ENCODE measurements around the gene DGCR6L. TPM values are rescaled to one million over a fixed set of nuclear protein-coding genes. Genes with fewer than 3 reads are reported as not detected.
"Not testable (repeated sequence)": the region's sequence is repeated elsewhere in the genome, so short reads cannot be mapped to it uniquely, and the experiment has no call there.

Gene DGCR6L
- total RNA-seq, 1 experiment from 2014 or later = 68.5 TPM

- peak overlapping the region; percentile 71; the same call in 1 of the 2 replicates for H3K27ac Mint-ChIP-seq
- not testable (repeated sequence) for DNase-seq (ENCODE audit: low spot score); ATAC-seq
These were observed 44.7 kb upstream of the DGCR6L start for GRCh38 chr22:20364335-20365260.

GRCh38 chr22:20362403-20362802 is 42.5 kb upstream of the DGCR6L start:
- H3K27me3 Mint-ChIP-seq (ENCODE audit: low read depth); DNase-seq (ENCODE audit: low spot score); H3K4me3 Mint-ChIP-seq; POLR2A ChIA-PET; H3K36me3 Mint-ChIP-seq; ATAC-seq; H3K4me1 Mint-ChIP-seq; H3K9me3 Mint-ChIP-seq; CTCF ChIA-PET; H3K27ac Mint-ChIP-seq: not testable (repeated sequence)

More at GRCh38 chr22:20364335-20365260, 44.7 kb upstream of the DGCR6L start:
- H3K9me3 Mint-ChIP-seq; CTCF ChIA-PET; H3K4me1 Mint-ChIP-seq; H3K36me3 Mint-ChIP-seq; H3K4me3 Mint-ChIP-seq; H3K27me3 Mint-ChIP-seq (ENCODE audit: low read depth); POLR2A ChIA-PET: not testable (repeated sequence)

- POLR2A ChIA-PET; H3K9me3 Mint-ChIP-seq; H3K27me3 Mint-ChIP-seq (ENCODE audit: low read depth); H3K36me3 Mint-ChIP-seq; H3K4me1 Mint-ChIP-seq; H3K4me3 Mint-ChIP-seq; CTCF ChIA-PET; ATAC-seq; H3K27ac Mint-ChIP-seq; DNase-seq (ENCODE audit: low spot score): not testable (repeated sequence)
These were observed 41.9 kb upstream of the DGCR6L start for GRCh38 chr22:20361752-20362229.

- H3K9me3 Mint-ChIP-seq; ATAC-seq; CTCF ChIA-PET; DNase-seq (ENCODE audit: low spot score); H3K27me3 Mint-ChIP-seq (ENCODE audit: low read depth); H3K27ac Mint-ChIP-seq; H3K4me1 Mint-ChIP-seq; H3K4me3 Mint-ChIP-seq; POLR2A ChIA-PET; H3K36me3 Mint-ChIP-seq: not testable (repeated sequence)
These were observed 41.2 kb upstream of the DGCR6L start for GRCh38 chr22:20360866-20361751.

- ATAC-seq; H3K27me3 Mint-ChIP-seq (ENCODE audit: low read depth); H3K27ac Mint-ChIP-seq; H3K36me3 Mint-ChIP-seq; H3K4me1 Mint-ChIP-seq; POLR2A ChIA-PET; H3K9me3 Mint-ChIP-seq; H3K4me3 Mint-ChIP-seq; CTCF ChIA-PET; DNase-seq (ENCODE audit: low spot score): not testable (repeated sequence)
These were observed 40.4 kb upstream of the DGCR6L start for GRCh38 chr22:20360261-20360660.

GRCh38 chr22:20358503-20359239 is 38.8 kb upstream of the DGCR6L start:
- H3K36me3 Mint-ChIP-seq = not testable (repeated sequence)

GRCh38 chr22:20357967-20358366 is 38.1 kb upstream of the DGCR6L start:
- ATAC-seq; H3K27ac Mint-ChIP-seq; H3K9me3 Mint-ChIP-seq; POLR2A ChIA-PET; DNase-seq (ENCODE audit: low spot score); H3K4me3 Mint-ChIP-seq; H3K36me3 Mint-ChIP-seq; H3K4me1 Mint-ChIP-seq; H3K27me3 Mint-ChIP-seq (ENCODE audit: low read depth); CTCF ChIA-PET: not testable (repeated sequence)

More at GRCh38 chr22:20358503-20359239, 38.8 kb upstream of the DGCR6L start:
- H3K27ac Mint-ChIP-seq; DNase-seq (ENCODE audit: low spot score); H3K4me1 Mint-ChIP-seq; H3K9me3 Mint-ChIP-seq; CTCF ChIA-PET; H3K4me3 Mint-ChIP-seq; POLR2A ChIA-PET; H3K27me3 Mint-ChIP-seq (ENCODE audit: low read depth); ATAC-seq: not testable (repeated sequence)

- H3K9me3 Mint-ChIP-seq; H3K27ac Mint-ChIP-seq; DNase-seq (ENCODE audit: low spot score); POLR2A ChIA-PET; H3K27me3 Mint-ChIP-seq (ENCODE audit: low read depth); CTCF ChIA-PET; H3K4me1 Mint-ChIP-seq; ATAC-seq; H3K4me3 Mint-ChIP-seq; H3K36me3 Mint-ChIP-seq: not testable (repeated sequence)
These were observed 37.0 kb upstream of the DGCR6L start for GRCh38 chr22:20356906-20357305.

- DNase-seq (ENCODE audit: low spot score); CTCF ChIA-PET; H3K27me3 Mint-ChIP-seq (ENCODE audit: low read depth); POLR2A ChIA-PET; H3K27ac Mint-ChIP-seq; H3K36me3 Mint-ChIP-seq; H3K4me1 Mint-ChIP-seq; H3K9me3 Mint-ChIP-seq; H3K4me3 Mint-ChIP-seq; ATAC-seq: not testable (repeated sequence)
These were observed 36.2 kb upstream of the DGCR6L start for GRCh38 chr22:20355939-20356636.

Measured in WTC11 (cell line).